Measurements from ENCODE around the gene ACADVL. TPM values are rescaled to one million over a fixed set of nuclear protein-coding genes. Genes with fewer than 3 reads are reported as not detected.

Gene ACADVL
- total RNA-seq, 1 donor = 143 TPM

- no peaks in the 10 kb centered on the region for H3K27me3 ChIP-seq (ENCODE audit: insufficient read depth, low read length)
- no peaks in the 10 kb centered on the region for H3K9me3 ChIP-seq (ENCODE audit: low read depth, low read length)
- peaks cover 60% of the 10 kb centered on the region for H3K4me1 ChIP-seq (ENCODE audit: insufficient read depth, low read length)
- H3K4me3 ChIP-seq (ENCODE audit: low read length) = peak overlapping the region; percentile 80
Observed at GRCh38 chr17:7219229-7219811, 418 bp upstream of the ACADVL start.

DNA sequence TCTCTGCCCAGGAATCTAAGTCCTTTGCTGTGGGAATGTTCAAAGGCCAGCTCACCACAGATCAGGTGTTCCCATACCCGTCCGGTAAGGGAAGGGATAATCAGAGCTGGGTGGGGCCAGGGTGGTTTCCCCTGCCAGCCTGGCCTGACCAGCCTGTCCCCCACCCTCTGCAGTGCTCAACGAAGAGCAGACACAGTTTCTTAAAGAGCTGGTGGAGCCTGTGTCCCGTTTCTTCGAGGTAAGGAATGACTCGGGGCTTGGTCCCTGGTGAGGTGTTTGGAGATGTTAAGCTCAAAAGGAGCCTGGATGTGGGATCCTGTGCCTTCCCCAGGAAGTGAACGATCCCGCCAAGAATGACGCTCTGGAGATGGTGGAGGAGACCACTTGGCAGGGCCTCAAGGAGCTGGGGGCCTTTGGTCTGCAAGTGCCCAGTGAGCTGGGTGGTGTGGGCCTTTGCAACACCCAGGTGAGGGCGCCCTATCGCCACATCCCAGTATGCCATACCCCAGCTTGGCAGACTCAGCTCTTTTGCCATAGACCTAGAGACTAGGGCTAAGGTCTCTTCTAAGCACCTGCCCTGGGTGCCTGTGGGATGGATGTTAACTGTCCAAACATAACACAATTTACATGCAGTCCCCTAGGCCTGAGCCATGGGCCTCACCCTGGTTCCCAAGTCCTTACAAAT lies 997 bp downstream of the ACADVL start:
- H3K4me1 ChIP-seq (ENCODE audit: insufficient read depth, low read length) = peaks cover 47% of the 10 kb centered on the region
- H3K4me3 ChIP-seq (ENCODE audit: low read length) = peak overlapping the region; percentile 80
- no peaks in the 10 kb centered on the region for H3K9me3 ChIP-seq (ENCODE audit: low read depth, low read length)
- no peaks in the 10 kb centered on the region for H3K27me3 ChIP-seq (ENCODE audit: insufficient read depth, low read length)

DNA sequence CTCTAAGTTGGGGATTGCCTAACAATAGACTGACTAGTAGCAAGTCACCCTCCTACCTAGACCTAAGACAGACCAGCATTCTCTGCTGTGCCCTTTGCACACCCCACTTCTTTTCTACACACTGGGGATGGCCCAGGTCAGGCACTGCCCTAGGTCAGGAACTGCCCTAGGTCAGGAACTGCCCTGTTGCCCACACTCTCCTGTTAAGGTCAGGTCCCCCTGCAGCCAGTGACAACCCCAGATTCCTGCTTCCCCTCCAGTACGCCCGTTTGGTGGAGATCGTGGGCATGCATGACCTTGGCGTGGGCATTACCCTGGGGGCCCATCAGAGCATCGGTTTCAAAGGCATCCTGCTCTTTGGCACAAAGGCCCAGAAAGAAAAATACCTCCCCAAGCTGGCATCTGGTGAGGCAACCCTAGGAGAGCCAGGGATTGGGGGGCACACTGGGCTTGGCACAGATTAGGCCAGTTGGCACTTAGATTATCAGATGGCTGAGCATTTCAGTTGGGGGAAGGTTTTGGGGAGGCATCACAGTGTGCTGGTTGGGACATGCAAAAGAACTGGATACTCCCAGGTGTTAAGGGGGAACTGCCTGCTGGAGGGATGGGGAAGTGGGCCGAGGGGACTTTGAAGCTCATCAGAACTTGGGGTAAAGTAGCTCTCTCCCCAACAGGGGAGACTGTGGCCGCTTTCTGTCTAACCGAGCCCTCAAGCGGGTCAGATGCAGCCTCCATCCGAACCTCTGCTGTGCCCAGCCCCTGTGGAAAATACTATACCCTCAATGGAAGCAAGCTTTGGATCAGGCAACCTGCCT lies 1.7 kb downstream of the ACADVL start:
- H3K27me3 ChIP-seq (ENCODE audit: insufficient read depth, low read length) = no peaks in the 10 kb centered on the region
- H3K4me1 ChIP-seq (ENCODE audit: insufficient read depth, low read length) = peaks cover 40% of the 10 kb centered on the region
- no peak overlapping the region for H3K4me3 ChIP-seq (ENCODE audit: low read length)
- no peaks in the 10 kb centered on the region for H3K9me3 ChIP-seq (ENCODE audit: low read depth, low read length)

- H3K4me3 ChIP-seq (ENCODE audit: low read length) = no peak overlapping the region
- H3K9me3 ChIP-seq (ENCODE audit: low read depth, low read length) = no peaks in the 10 kb centered on the region
- H3K27me3 ChIP-seq (ENCODE audit: insufficient read depth, low read length) = no peaks in the 10 kb centered on the region
- peaks cover 34% of the 10 kb centered on the region for H3K4me1 ChIP-seq (ENCODE audit: insufficient read depth, low read length)
Observed at GRCh38 chr17:7222093-7222971, 2.6 kb downstream of the ACADVL start.

- H3K27me3 ChIP-seq (ENCODE audit: insufficient read depth, low read length) = no peaks in the 10 kb centered on the region
- peaks cover 30% of the 10 kb centered on the region for H3K4me1 ChIP-seq (ENCODE audit: insufficient read depth, low read length)
- no peaks in the 10 kb centered on the region for H3K9me3 ChIP-seq (ENCODE audit: low read depth, low read length)
- no peak overlapping the region for H3K4me3 ChIP-seq (ENCODE audit: low read length)
Observed at GRCh38 chr17:7222972-7223292, 3.2 kb downstream of the ACADVL start.

DNA sequence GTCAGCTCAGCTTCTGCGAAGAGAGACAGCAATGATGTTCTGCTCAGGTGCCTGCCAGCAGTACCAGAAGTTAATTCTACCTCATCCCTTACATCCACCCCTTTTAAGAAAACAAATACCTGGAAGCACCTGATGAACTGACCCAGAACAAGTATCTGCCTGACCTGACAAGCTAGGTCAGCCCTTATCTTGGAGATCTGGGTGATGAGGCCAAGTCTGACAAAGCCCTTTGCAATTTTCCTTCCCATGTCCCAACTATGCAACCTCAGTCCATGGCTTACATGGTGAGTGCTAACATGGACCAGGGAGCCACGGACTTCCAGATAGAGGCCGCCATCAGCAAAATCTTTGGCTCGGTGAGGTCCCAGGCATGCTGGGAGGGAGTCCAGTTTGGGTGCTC lies 3.6 kb downstream of the ACADVL start:
- no peaks in the 10 kb centered on the region for H3K27me3 ChIP-seq (ENCODE audit: insufficient read depth, low read length)
- H3K9me3 ChIP-seq (ENCODE audit: low read depth, low read length) = no peaks in the 10 kb centered on the region
- H3K4me3 ChIP-seq (ENCODE audit: low read length) = no peak overlapping the region
- H3K4me1 ChIP-seq (ENCODE audit: insufficient read depth, low read length) = peaks cover 26% of the 10 kb centered on the region

DNA sequence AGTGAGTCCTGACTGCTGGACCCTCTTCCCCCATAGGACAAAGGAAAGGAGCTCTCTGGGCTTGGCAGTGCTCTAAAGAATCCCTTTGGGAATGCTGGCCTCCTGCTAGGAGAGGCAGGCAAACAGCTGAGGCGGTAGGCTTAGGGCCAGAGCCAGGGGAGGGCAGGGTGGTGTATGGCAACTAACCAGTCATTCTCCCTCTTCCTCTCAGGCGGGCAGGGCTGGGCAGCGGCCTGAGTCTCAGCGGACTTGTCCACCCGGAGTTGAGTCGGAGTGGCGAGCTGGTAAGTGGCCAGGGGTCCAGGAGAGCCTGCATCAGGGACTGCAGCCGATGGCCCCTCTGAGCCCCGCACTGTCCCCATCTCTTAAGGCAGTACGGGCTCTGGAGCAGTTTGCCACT lies 4.4 kb downstream of the ACADVL start:
- no peaks in the 10 kb centered on the region for H3K27me3 ChIP-seq (ENCODE audit: insufficient read depth, low read length)
- no peak overlapping the region for H3K4me3 ChIP-seq (ENCODE audit: low read length)
- H3K4me1 ChIP-seq (ENCODE audit: insufficient read depth, low read length) = peaks cover 18% of the 10 kb centered on the region
- H3K9me3 ChIP-seq (ENCODE audit: low read depth, low read length) = no peaks in the 10 kb centered on the region

DNA sequence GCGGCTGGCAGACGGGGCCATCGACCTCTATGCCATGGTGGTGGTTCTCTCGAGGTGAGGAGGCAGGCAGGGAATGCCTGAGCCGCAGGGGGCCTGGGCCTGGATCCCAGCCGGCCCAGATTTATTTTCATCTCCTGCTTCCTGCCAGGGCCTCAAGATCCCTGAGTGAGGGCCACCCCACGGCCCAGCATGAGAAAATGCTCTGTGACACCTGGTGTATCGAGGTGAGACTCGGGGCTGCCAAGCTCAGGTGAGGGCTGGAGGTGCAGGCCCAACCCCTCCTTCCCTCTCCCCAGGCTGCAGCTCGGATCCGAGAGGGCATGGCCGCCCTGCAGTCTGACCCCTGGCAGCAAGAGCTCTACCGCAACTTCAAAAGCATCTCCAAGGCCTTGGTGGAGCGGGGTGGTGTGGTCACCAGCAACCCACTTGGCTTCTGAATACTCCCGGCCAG lies 4.9 kb downstream of the ACADVL start:
- H3K4me1 ChIP-seq (ENCODE audit: insufficient read depth, low read length) = peaks cover 13% of the 10 kb centered on the region
- no peaks in the 10 kb centered on the region for H3K27me3 ChIP-seq (ENCODE audit: insufficient read depth, low read length)
- H3K9me3 ChIP-seq (ENCODE audit: low read depth, low read length) = no peaks in the 10 kb centered on the region
- H3K4me3 ChIP-seq (ENCODE audit: low read length) = no peak overlapping the region

- H3K4me3 ChIP-seq (ENCODE audit: low read length) = no peak overlapping the region
- peaks cover 4% of the 10 kb centered on the region for H3K4me1 ChIP-seq (ENCODE audit: insufficient read depth, low read length)
- no peaks in the 10 kb centered on the region for H3K27me3 ChIP-seq (ENCODE audit: insufficient read depth, low read length)
- H3K9me3 ChIP-seq (ENCODE audit: low read depth, low read length) = no peaks in the 10 kb centered on the region
Observed at GRCh38 chr17:7225711-7226331, 6.1 kb downstream of the ACADVL start.

DNA sequence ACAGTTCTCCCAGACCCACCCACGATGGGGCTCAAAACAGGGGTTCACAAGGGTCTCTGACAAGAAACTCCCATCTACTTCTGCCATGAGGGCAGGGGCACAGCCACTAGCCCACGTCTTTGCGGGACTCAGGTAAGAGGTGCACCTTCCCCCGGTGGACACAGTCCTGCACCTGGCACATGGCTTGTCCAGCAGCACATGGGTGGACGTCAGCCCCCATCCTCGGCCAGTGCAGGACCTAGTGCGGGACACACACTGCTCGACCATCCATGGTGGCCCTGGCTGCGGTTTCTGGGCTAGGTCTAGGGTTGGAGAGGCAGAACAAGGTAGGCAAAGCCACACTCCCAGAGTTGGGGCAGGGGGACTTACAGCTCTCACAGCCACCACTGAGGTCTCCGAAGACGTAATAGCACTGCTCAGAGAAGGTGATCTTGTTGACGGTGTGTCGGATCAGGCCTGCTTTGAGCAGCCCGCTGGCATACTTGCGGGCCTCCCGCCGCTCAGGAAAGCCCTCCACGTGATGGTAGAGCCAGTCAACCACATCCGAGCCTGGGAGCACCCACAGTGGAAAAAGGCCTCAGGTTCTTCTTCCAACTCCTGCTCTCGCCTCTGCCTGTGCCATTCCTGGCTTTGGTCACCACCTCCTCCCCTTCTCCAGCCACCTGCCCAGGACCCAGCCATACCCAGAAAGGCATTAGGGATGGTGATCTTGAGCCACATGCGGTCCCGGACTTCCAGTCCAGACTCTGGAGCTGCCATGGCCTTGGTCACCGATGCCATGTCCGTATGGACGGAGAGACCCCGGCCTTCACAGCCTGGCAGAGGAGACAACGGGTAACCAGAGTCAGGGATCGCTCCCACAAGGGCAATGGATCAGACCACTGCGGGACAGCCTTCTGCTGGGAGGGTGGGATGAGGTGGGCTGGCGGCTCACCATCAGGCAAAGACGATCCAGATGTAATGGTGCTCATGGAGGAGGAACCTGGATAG lies 7.3 kb downstream of the ACADVL start:
- H3K4me3 ChIP-seq (ENCODE audit: low read length) = no peak overlapping the region
- peaks cover 6% of the 10 kb centered on the region for H3K4me1 ChIP-seq (ENCODE audit: insufficient read depth, low read length)
- no peaks in the 10 kb centered on the region for H3K9me3 ChIP-seq (ENCODE audit: low read depth, low read length)
- no peaks in the 10 kb centered on the region for H3K27me3 ChIP-seq (ENCODE audit: insufficient read depth, low read length)

GRCh38 chr17:7228920-7229319 lies 9.2 kb downstream of the ACADVL start:
- H3K9me3 ChIP-seq (ENCODE audit: low read depth, low read length) = no peaks in the 10 kb centered on the region
- H3K4me3 ChIP-seq (ENCODE audit: low read length) = no peak overlapping the region
- peaks cover 25% of the 10 kb centered on the region for H3K4me1 ChIP-seq (ENCODE audit: insufficient read depth, low read length)
- H3K27me3 ChIP-seq (ENCODE audit: insufficient read depth, low read length) = no peaks in the 10 kb centered on the region

- no peaks in the 10 kb centered on the region for H3K9me3 ChIP-seq (ENCODE audit: low read depth, low read length)
- H3K4me3 ChIP-seq (ENCODE audit: low read length) = no peak overlapping the region
- no peaks in the 10 kb centered on the region for H3K27me3 ChIP-seq (ENCODE audit: insufficient read depth, low read length)
- H3K4me1 ChIP-seq (ENCODE audit: insufficient read depth, low read length) = peaks cover 26% of the 10 kb centered on the region
Observed at GRCh38 chr17:7229504-7229903, 9.8 kb downstream of the ACADVL start.

- H3K4me1 ChIP-seq (ENCODE audit: insufficient read depth, low read length) = peaks cover 50% of the 10 kb centered on the region
- no peak overlapping the region for H3K4me3 ChIP-seq (ENCODE audit: low read length)
- H3K9me3 ChIP-seq (ENCODE audit: low read depth, low read length) = no peaks in the 10 kb centered on the region
- no peaks in the 10 kb centered on the region for H3K27me3 ChIP-seq (ENCODE audit: insufficient read depth, low read length)
Observed at GRCh38 chr17:7232114-7232513, 12.4 kb downstream of the ACADVL start.

All from mononuclear cell (primary cell).